PC-9 (cell line): Measurements from ENCODE around the gene TPPP.

Source experiments
- EZH2 ChIP-seq: fragments of 200-600 bp; sonication (generic); IDR thresholded peaks from 2 replicates; pipeline ENCODE4 v1.8.0; 2017; ENCODE audit warnings: antibody characterized with exemption, low read depth
- TF ChIP-seq, protein P1 (sequence below): fragments of 200-600 bp; sonication (generic); conservative IDR thresholded peaks from 2 replicates; pipeline ENCODE4 v1.6.1; 2017; ENCODE audit warnings: mixed run types, antibody characterized with exemption, mild to moderate bottlenecking, moderate library complexity

DNA sequence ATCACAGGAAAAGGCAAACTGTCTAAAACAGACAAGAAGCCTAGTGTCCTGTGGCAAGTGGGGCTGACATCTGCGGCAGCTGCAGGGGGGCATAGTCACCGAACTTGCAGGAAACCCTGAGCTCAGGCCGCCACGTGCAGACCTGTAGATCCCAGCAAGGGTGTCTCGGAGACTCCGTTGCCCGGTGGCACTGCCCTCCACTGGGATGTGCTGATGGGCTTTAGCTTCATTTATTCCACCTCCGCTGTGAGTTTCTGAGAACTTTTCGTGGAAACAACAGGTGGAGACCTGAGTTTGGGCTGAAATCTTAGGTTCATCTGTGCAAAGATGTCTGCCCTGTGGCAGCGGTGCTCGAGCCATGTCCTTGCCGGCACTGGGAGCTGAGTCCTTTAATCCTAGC, 59.0 kb downstream of the TPPP start:
- TF ChIP-seq, protein P1, sequence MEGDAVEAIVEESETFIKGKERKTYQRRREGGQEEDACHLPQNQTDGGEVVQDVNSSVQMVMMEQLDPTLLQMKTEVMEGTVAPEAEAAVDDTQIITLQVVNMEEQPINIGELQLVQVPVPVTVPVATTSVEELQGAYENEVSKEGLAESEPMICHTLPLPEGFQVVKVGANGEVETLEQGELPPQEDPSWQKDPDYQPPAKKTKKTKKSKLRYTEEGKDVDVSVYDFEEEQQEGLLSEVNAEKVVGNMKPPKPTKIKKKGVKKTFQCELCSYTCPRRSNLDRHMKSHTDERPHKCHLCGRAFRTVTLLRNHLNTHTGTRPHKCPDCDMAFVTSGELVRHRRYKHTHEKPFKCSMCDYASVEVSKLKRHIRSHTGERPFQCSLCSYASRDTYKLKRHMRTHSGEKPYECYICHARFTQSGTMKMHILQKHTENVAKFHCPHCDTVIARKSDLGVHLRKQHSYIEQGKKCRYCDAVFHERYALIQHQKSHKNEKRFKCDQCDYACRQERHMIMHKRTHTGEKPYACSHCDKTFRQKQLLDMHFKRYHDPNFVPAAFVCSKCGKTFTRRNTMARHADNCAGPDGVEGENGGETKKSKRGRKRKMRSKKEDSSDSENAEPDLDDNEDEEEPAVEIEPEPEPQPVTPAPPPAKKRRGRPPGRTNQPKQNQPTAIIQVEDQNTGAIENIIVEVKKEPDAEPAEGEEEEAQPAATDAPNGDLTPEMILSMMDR: no peak
- no peak for TF ChIP-seq EZH2
